Measurements from ENCODE around the gene CHRNA3. TPM values are rescaled to one million over a fixed set of nuclear protein-coding genes. Genes with fewer than 3 reads are reported as not detected.

Gene CHRNA3
- polyA plus RNA-seq, 6 donors from 2014 or later: not detected

GRCh38 chr15:78630886-78631633 is 10.3 kb upstream of the CHRNA3 start:
- ATAC-seq (ENCODE audit: low read depth in 2 of 2) (no peak), DNase-seq (no peak)
- Mint-ChIP-seq H3K36me3 (peaks cover 0 to 16% of the 10 kb centered on the region in 2 donors), H3K9me3 (peaks cover 5 to 18% (median 11%) of the 10 kb centered on the region in 7 donors), H3K27ac (no peak overlapping the region), H3K27me3 (peaks cover 23 to 46% (median 45%) of the 10 kb centered on the region in 3 donors), H3K4me1 (no peaks in the 10 kb centered on the region), H3K4me3 (no peak overlapping the region)

GRCh38 chr15:78629716-78630065 is 8.9 kb upstream of the CHRNA3 start:
- Mint-ChIP-seq H3K9me3 (peaks cover 5 to 18% (median 11%) of the 10 kb centered on the region in 7 donors), H3K27ac (no peak overlapping the region), H3K27me3 (peaks cover 23 to 51% (median 44%) of the 10 kb centered on the region in 3 donors), H3K36me3 (peaks cover 0 to 16% of the 10 kb centered on the region in 2 donors), H3K4me1 (no peaks in the 10 kb centered on the region), H3K4me3 (no peak overlapping the region)
- DNase-seq (no peak), ATAC-seq (ENCODE audit: low read depth in 2 of 2) (no peak)

- ATAC-seq (ENCODE audit: low read depth in 2 of 2): no peak
- Mint-ChIP-seq H3K4me3 (no peak overlapping the region), H3K9me3 (peaks cover 5 to 18% (median 11%) of the 10 kb centered on the region in 7 donors), H3K27me3 (peaks cover 23 to 51% (median 48%) of the 10 kb centered on the region in 3 donors), H3K4me1 (no peaks in the 10 kb centered on the region), H3K36me3 (peaks cover 0 to 16% of the 10 kb centered on the region in 2 donors), H3K27ac (no peak overlapping the region)
- DNase-seq: no peak
These were observed 8.4 kb upstream of the CHRNA3 start for GRCh38 chr15:78629031-78629715.

- peaks cover 0 to 8% of the 10 kb centered on the region in 2 donors for H3K36me3 Mint-ChIP-seq
- peaks cover 23 to 51% (median 46%) of the 10 kb centered on the region in 3 donors for H3K27me3 Mint-ChIP-seq
- DNase-seq (no peak), ATAC-seq (ENCODE audit: low read depth in 2 of 2) (no peak)
- H3K4me1 Mint-ChIP-seq: no peaks in the 10 kb centered on the region
- peaks cover 0 to 11% (median 8%) of the 10 kb centered on the region in 7 donors for H3K9me3 Mint-ChIP-seq
- no peak overlapping the region for H3K4me3 Mint-ChIP-seq
- no peak overlapping the region for H3K27ac Mint-ChIP-seq
These were observed 7.4 kb upstream of the CHRNA3 start for GRCh38 chr15:78628227-78628626.

GRCh38 chr15:78627348-78627747 is 6.6 kb upstream of the CHRNA3 start:
- DNase-seq: no peak
- H3K36me3 Mint-ChIP-seq: no peaks in the 10 kb centered on the region
- H3K9me3 Mint-ChIP-seq: peaks cover 0 to 4% (median 0%) of the 10 kb centered on the region in 7 donors
- H3K4me3 Mint-ChIP-seq: no peak overlapping the region
- no peaks in the 10 kb centered on the region for H3K4me1 Mint-ChIP-seq
- peaks cover 19 to 56% (median 47%) of the 10 kb centered on the region in 3 donors for H3K27me3 Mint-ChIP-seq
- ATAC-seq (ENCODE audit: low read depth in 2 of 2): no peak
- H3K27ac Mint-ChIP-seq: no peak overlapping the region

- Mint-ChIP-seq H3K36me3 (no peaks in the 10 kb centered on the region), H3K4me1 (no peaks in the 10 kb centered on the region), H3K9me3 (no peaks in the 10 kb centered on the region), H3K27ac (peak overlapping the region in 1 of 6 donors; percentile 3), H3K4me3 (no peak overlapping the region), H3K27me3 (peaks cover 20 to 57% (median 49%) of the 10 kb centered on the region in 3 donors)
- no peak for ATAC-seq (ENCODE audit: low read depth in 2 of 2)
- DNase-seq: no peak
These were observed 5.7 kb upstream of the CHRNA3 start for GRCh38 chr15:78626381-78626995.

- no peaks in the 10 kb centered on the region for H3K9me3 Mint-ChIP-seq
- peaks cover 21 to 56% (median 53%) of the 10 kb centered on the region in 3 donors for H3K27me3 Mint-ChIP-seq
- H3K36me3 Mint-ChIP-seq: no peaks in the 10 kb centered on the region
- peaks cover 0 to 3% (median 0%) of the 10 kb centered on the region in 3 donors for H3K4me1 Mint-ChIP-seq
- no peak overlapping the region for H3K4me3 Mint-ChIP-seq
- ATAC-seq (ENCODE audit: low read depth in 2 of 2) (no peak), DNase-seq (no peak)
- H3K27ac Mint-ChIP-seq: no peak overlapping the region
These were observed 4.9 kb upstream of the CHRNA3 start for GRCh38 chr15:78625606-78626280.

- no peak for DNase-seq
- Mint-ChIP-seq H3K9me3 (no peaks in the 10 kb centered on the region), H3K27ac (peak overlapping the region in 1 of 6 donors; percentile 44), H3K4me1 (peaks cover 0 to 3% (median 0%) of the 10 kb centered on the region in 3 donors), H3K27me3 (peaks cover 21 to 57% (median 56%) of the 10 kb centered on the region in 3 donors), H3K4me3 (no peak overlapping the region), H3K36me3 (no peaks in the 10 kb centered on the region)
- no peak for ATAC-seq (ENCODE audit: low read depth in 2 of 2)
These were observed 4.1 kb upstream of the CHRNA3 start for GRCh38 chr15:78624651-78625590.

GRCh38 chr15:78623786-78624497 is 3.1 kb upstream of the CHRNA3 start:
- no peaks in the 10 kb centered on the region for H3K36me3 Mint-ChIP-seq

GRCh38 chr15:78621810-78622402 is 1.1 kb upstream of the CHRNA3 start:
- Mint-ChIP-seq H3K27ac (no peak overlapping the region), H3K36me3 (no peaks in the 10 kb centered on the region), H3K9me3 (no peaks in the 10 kb centered on the region), H3K4me3 (no peak overlapping the region), H3K4me1 (peaks cover 0 to 11% (median 6%) of the 10 kb centered on the region in 3 donors), H3K27me3 (peaks cover 29 to 67% (median 48%) of the 10 kb centered on the region in 3 donors)
- DNase-seq (no peak), ATAC-seq (ENCODE audit: low read depth in 2 of 2) (no peak)

More at GRCh38 chr15:78623786-78624497, 3.1 kb upstream of the CHRNA3 start:
- H3K27me3 Mint-ChIP-seq: peaks cover 30 to 58% (median 57%) of the 10 kb centered on the region in 3 donors
- no peak overlapping the region for H3K27ac Mint-ChIP-seq
- no peaks in the 10 kb centered on the region for H3K9me3 Mint-ChIP-seq
- H3K4me1 Mint-ChIP-seq: peaks cover 0 to 6% (median 0%) of the 10 kb centered on the region in 3 donors
- no peak for DNase-seq
- no peak overlapping the region for H3K4me3 Mint-ChIP-seq
- ATAC-seq (ENCODE audit: low read depth in 2 of 2): no peak

- Mint-ChIP-seq H3K27ac (no peak overlapping the region), H3K9me3 (no peaks in the 10 kb centered on the region), H3K4me1 (peaks cover 0 to 11% (median 6%) of the 10 kb centered on the region in 3 donors), H3K4me3 (peak overlapping the region in 4 of 8 donors; percentile 19 to 39 (median 31)), H3K36me3 (no peaks in the 10 kb centered on the region), H3K27me3 (peaks cover 28 to 66% (median 43%) of the 10 kb centered on the region in 3 donors)
- DNase-seq (no peak), ATAC-seq (ENCODE audit: low read depth in 2 of 2) (no peak)
These were observed 722 bp downstream of the CHRNA3 start for GRCh38 chr15:78620021-78620526.
